ENCODE data around the gene DLG2.
"Not testable (repeated sequence)": the region's sequence is repeated elsewhere in the genome, so short reads cannot be mapped to it uniquely, and the experiment has no call there.

The DLG2 gene

DNA sequence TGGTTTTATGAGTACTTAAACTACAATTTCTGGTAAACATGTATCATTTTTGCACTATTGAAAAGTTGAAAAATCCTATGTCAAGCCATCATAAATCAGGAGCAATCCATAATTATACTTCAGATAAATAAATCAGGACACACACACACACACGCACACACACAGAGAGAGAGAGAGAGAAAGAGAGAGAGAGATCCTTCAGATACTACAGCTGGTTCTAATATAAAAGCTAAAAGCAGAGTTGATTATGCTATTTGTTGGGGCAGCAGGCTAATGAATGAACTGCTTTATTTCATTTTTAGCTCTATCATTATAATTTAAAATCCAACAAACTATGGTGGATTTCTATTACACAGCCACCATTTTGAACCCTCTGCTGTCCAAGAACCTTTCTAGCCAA is 2018.6 kb downstream of the DLG2 start:
- DNase-seq (ENCODE audit: low read depth, low spot score), result no peak
- TF ChIP-seq, protein P1, sequence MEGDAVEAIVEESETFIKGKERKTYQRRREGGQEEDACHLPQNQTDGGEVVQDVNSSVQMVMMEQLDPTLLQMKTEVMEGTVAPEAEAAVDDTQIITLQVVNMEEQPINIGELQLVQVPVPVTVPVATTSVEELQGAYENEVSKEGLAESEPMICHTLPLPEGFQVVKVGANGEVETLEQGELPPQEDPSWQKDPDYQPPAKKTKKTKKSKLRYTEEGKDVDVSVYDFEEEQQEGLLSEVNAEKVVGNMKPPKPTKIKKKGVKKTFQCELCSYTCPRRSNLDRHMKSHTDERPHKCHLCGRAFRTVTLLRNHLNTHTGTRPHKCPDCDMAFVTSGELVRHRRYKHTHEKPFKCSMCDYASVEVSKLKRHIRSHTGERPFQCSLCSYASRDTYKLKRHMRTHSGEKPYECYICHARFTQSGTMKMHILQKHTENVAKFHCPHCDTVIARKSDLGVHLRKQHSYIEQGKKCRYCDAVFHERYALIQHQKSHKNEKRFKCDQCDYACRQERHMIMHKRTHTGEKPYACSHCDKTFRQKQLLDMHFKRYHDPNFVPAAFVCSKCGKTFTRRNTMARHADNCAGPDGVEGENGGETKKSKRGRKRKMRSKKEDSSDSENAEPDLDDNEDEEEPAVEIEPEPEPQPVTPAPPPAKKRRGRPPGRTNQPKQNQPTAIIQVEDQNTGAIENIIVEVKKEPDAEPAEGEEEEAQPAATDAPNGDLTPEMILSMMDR (IDR thresholded peaks at IDR 0.05; ENCODE audit: low read depth, low read length), result no peak
- in situ Hi-C loops (cut with HindIII; ENCODE audit: low sequenced_read_pairs), result no loop called here
- H3K4me3 ChIP-seq (ENCODE audit: low read depth, low read length), result no peak overlapping the region

DNA sequence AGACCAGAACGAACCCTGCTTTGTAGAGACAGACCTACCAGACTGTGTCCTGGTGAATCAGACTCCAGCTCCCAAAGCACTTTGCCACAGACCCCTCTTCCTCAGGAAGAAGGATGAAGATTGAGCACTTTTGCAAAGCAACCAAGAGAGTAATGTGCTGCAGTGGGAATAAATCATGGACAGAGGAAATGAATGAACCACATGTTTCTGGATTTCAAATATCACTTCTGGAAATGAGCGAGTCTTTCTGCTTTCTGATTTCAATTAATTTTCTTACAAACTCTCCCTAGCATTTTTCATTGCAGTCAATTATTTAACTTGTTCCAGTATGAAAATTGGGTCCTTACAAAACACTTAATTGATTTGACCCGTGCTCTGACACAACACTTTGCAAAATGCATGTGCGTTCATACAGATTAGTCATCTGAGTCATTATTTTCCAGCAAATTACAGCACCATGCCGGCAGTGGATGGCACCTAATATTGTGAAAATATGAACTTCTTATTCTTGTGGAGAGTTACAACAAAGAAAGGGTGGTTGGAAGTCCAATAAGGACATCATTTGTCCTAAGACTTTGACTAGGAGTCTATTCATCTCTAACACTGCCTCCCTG is 2025.1 kb downstream of the DLG2 start:
- H3K4me3 ChIP-seq (ENCODE audit: low read depth, low read length), result no peak overlapping the region
- no peak for DNase-seq (ENCODE audit: low read depth, low spot score)
- in situ Hi-C loops (cut with HindIII; ENCODE audit: low sequenced_read_pairs), result no loop called here
- TF ChIP-seq, protein P1 (IDR thresholded peaks at IDR 0.05; ENCODE audit: low read depth, low read length), result no peak

DNA sequence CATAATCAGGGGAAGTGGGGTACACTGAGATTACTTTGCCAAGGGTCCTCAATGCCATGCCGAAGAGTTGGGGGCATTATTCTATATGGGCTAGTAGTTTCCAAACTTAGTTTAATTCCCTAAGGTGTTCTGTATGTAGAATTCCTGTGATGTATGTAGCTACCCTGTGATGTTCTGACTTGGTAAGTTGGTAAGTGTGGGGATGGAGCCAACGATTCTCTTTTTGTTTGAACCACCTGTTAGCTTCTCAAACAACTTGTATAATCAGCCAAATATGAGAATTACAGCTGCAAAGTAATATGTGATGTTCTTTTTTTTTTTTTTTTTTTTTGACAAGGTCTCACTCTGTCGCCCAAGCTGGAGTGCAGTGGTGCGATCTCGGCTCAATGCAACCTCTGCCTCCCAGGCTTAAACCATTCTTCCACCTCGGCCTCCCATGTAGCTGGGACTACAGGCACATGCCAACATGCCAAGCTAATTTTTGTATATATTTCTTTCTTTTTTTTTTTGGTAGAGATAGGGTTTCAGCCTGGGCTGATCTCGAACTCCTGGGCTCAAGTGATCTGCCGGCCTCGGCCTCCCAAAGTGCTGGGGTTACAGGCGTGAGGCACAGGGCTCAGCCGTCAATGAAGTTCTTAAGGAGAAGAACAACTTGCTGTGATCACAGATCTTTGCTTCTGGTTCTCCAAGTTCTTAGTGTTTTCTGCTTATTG is 2025.8 kb downstream of the DLG2 start:
- H3K4me3 ChIP-seq (ENCODE audit: low read depth, low read length), result no peak overlapping the region
- in situ Hi-C loops (cut with HindIII; ENCODE audit: low sequenced_read_pairs), result no loop called here
- TF ChIP-seq, protein P1 (IDR thresholded peaks at IDR 0.05; ENCODE audit: low read depth, low read length), result no peak
- no peak for DNase-seq (ENCODE audit: low read depth, low spot score)

DNA sequence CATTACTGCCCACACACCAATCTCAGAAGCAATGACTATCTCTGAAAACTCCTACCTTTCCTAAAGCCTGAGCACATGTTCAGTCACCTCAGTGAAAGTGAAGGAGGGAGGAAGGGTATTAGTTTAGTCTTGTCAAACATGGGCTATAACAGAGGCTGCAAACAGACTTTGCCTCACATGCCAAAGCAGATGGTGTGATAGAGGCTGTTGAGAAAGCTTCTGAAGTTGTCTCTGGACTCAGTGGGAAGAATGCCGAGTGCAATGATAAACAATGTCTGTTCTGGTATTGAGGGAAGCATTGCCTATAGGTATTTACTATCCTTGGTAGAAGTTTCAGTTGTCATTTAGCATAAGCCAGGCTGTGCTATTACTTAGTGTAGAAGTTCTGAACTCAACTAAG is 2026.5 kb downstream of the DLG2 start:
- TF ChIP-seq, protein P1 (IDR thresholded peaks at IDR 0.05; ENCODE audit: low read depth, low read length), result no peak

DNA sequence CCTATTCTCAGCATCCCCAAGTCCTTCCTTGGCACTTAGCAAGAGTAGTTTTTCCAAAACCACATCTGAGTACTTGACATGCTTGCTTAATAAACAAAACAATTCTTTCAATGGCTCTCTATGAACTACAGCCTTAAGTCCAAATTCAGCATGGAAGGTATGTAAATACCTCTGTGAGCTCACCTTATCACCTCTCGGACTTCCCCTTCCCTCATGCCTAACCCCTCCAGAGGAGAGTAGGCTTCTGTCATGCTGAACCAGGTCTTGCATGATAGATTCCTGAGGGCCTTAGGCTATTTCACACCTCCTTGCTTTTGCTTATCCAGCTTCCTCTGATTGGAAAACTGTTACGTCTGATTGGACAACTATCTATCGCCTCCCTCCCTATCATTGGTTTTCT is 2028.1 kb downstream of the DLG2 start:
- in situ Hi-C loops (cut with HindIII; ENCODE audit: low sequenced_read_pairs), result no loop called here
- TF ChIP-seq, protein P1 (IDR thresholded peaks at IDR 0.05; ENCODE audit: low read depth, low read length), result no peak
- no peak overlapping the region for H3K4me3 ChIP-seq (ENCODE audit: low read depth, low read length)
- DNase-seq (ENCODE audit: low read depth, low spot score), result no peak

More for the DNA sequence above, 2026.5 kb downstream of the DLG2 start:
- in situ Hi-C loops (cut with HindIII; ENCODE audit: low sequenced_read_pairs), result no loop called here
- no peak for DNase-seq (ENCODE audit: low read depth, low spot score)
- no peak overlapping the region for H3K4me3 ChIP-seq (ENCODE audit: low read depth, low read length)

DNA sequence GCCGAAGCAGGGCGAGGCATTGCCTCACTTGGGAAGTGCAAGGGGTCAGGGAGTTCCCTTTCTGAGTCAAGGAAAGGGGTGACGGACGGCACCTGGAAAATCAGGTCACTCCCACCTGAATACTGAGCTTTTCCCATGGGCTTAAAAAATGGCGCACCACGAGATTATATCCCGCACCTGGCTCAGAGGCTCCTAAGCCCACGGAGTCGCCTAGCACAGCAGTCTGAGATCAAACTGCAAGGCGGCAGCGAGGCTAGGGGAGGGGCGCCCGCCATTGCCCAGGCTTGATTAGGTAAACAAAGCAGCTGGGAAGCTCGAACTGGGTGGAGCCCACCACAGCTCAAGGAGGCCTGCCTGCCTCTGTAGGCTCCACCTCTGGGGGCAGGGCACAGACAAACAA is 2039.3 kb downstream of the DLG2 start:
- in situ Hi-C loops (cut with HindIII; ENCODE audit: low sequenced_read_pairs); DNase-seq (ENCODE audit: low read depth, low spot score); H3K4me3 ChIP-seq (ENCODE audit: low read depth, low read length): not testable (repeated sequence)

DNA sequence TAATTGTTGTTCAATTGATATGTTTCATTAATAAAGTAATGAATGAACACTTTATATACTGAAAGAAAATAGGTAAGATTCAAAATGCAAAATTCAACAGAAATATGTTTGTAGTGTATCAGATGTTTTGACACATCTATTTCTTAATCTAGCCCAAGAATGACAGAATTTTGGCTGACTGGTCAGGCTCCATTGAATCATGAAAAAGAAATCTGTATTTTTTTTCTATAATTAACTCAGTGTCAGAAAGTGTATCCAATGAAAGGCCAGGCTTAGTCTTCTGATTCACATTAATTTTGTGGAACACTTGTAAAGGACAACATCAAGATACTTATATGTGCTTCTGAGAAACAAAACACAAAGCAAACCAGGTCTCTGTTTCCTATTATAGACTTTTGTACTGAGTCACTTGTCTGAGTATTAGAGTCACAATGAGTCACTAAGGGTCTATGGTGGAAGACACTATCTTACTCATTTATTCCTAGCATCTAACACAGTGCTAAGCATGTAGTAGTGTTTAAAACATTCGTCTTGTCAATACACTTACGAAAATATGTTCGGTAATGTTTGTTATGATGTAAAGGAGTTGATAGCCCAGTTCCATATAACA is 2043.3 kb downstream of the DLG2 start:
- TF ChIP-seq, protein P1 (IDR thresholded peaks at IDR 0.05; ENCODE audit: low read depth, low read length), result no peak
- peak; percentile 63 for DNase-seq (ENCODE audit: low read depth, low spot score)
- no peak overlapping the region for H3K4me3 ChIP-seq (ENCODE audit: low read depth, low read length)
- in situ Hi-C loops (cut with HindIII; ENCODE audit: low sequenced_read_pairs), result no loop called here

Measured in astrocyte of the spinal cord (primary cell).